GM19463 (cell line): ENCODE data around the gene CSMD2.

Source experiments
- ATAC-seq: cut with Tn5 transposase; IDR thresholded peaks from one replicate; pipeline ENCODE4 v1.9.1; 2021; ENCODE audit warnings: mild to moderate bottlenecking, moderate library complexity; ENCODE audit not compliant: unreplicated experiment

Gene CSMD2

DNA sequence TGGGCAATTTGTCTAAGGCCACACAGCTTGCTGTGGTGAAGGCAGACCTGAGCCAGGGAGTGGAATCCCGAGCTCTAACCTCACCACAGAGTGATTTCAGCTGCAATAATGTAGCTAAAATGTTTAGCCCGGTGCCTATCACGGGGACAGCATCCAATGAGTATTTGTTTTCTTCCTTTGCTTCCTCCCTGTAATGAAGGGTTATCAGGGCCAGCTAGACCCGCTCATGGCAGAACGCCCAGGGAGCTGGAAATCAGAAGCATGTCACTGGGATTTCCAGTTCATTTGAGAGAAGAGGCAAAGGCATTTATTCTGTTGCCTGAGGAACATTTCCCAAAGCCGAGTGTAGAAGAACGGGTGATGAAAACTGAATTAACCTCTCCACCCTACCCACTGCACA lies 509.5 kb downstream of the CSMD2 start:
- no peak for ATAC-seq

DNA sequence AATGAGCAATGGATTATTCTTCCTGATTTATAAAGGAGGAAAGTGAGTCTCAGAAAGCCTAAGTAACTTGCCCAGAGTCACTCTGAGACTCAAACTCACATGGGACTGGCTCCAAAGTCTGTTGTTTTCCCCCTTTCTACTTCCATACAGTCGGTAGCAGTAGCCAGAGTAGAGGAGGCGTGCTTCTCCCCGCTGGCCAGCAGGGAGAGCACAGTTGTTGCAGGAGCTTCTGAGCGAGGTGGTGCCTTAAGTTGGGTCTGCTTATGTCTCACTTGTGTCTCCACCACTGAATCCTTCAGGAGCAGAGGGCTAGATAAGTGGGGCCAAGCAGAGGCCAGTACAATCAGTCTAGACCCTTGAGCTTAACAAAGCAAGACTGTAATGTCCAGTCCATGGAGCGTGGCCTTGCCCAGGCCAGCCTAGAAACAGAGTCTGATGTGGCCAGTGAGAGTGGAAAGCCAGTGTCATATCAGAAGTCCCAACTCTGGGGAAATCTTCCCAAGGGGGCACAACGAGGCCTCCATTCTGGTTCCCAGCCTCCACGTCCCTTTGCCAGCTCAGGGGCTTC lies 510.7 kb downstream of the CSMD2 start:
- no peak for ATAC-seq

DNA sequence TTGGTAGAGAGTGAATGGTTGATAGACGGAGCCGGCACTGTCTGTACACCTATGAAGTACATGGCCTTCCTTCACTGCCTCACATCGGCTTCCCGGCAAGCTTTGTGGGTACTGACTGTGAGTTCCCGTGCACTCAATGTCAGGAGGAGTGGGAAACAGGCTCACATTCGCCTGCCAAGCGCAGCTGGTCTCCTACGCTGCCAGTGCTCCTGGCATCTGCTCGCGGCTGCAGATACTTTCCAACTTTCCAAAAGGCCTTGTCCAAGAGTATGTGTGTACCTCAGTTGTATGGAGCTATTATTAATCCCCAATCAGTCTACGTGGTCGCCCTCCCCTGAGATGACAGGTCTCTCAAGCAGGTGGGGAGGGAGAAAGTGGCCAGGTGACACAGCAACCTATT lies 511.8 kb downstream of the CSMD2 start:
- no peak for ATAC-seq

DNA sequence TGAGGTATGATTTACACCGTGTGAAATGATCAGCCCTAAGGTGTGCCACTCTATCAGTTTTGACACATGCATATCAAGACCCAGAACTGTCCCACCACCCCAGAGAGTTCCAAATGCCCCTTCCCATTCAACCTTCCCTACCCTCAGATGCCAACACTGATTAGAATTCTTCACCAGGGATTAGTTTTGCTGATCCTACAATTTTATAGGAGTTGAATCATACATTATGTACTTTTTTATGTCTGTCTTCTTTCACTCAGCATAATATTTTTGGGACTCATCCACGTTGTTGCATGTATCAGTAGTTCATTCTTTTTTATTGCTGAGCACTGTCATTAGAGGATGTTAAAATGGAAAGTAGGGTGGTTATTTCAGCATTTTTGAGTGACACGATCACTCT lies 514.3 kb downstream of the CSMD2 start:
- no peak for ATAC-seq

DNA sequence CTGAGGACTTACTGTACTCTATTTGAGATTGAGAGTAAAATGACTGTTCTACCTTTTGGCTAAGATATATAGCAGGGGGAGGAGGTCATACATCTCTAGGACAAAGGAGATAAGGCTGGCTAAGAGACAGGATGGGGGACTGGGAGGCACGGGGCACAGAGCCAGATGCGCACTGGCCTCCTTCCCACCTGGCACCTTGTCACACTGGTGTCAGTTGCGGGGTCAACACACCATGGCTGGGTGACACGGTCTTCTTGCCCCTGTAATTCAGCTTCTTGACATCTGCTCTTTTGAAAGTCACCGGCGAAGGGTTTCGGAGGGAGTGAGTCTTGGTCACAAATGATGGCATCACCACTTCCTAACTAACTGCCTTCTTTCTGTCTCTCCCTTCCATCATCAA lies 515.3 kb downstream of the CSMD2 start:
- ATAC-seq = no peak

DNA sequence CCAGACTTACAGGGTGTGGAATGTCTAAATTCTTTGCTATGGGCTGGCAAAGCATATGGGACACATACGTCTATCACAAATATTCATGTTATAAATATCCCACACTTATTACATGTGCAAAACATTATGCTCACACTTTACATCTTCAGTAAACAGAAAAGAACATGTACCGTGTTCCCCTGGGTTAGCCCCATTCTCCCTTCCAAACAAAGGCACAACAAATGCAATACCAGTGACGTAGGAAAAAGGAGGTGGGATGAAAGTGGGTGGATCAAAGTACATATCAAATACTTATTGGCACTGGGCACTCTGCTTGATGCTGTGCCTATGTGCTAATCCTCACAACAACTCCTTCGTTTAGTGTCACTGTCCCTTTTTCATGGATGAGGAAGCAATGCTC lies 521.8 kb downstream of the CSMD2 start:
- no peak for ATAC-seq

DNA sequence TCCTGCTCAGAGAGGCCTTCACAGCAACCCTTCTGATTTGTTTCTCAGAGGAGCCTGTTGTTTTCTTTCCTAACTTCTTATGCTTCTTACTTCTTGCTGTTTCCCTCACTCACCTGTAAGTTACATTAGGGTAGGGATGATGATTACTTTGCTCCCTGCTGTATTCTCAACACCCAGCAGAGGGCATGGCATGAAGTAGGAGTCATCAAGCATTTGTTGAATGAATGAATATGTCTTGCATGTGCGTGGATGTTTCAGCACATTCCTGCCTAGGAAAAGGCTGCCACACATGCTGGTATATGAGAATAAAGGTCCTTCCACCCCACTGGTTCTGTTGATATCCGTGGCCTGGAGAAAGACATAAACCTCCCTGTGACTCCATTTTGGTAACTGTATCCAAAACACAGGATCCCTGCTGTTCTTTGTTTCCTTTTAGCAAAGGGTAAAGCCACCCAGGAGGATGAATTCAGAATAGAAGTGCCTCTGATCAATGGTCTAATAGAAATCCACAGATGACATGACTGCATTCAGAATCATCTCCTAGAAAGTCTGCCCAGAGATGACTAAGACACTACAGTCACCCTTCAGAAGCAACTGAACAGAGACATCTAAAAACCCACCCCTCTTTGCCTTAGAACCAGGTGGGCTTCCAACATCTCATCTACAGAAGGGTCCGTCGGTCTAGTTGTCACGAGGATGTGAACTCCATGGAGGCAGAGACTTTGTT lies 523.8 kb downstream of the CSMD2 start:
- no peak for ATAC-seq

DNA sequence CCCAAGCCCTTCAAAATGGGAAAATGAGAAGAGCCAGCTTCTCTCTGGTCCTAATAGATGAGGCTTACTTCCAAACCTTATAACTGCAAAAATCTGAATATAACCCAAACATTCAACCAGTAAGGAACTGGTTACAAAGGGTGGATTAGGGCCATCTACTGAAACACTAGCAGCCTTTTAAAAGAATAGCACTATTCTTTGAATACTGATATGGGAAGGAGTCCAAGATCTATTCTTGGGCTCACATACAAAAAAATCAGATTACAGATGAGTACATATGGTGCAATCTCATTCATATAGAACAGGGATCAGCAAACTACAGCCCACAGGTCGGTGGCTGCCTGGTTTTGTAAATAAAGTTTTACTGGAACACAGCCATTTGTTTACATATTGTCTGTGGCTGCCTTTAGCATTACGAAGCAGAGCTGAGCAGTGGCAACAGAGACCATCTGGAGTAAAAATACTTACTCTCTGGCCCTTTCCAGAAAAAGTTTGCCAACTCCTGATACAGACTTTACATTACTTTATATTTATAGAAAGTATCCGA lies 524.8 kb downstream of the CSMD2 start:
- no peak for ATAC-seq

DNA sequence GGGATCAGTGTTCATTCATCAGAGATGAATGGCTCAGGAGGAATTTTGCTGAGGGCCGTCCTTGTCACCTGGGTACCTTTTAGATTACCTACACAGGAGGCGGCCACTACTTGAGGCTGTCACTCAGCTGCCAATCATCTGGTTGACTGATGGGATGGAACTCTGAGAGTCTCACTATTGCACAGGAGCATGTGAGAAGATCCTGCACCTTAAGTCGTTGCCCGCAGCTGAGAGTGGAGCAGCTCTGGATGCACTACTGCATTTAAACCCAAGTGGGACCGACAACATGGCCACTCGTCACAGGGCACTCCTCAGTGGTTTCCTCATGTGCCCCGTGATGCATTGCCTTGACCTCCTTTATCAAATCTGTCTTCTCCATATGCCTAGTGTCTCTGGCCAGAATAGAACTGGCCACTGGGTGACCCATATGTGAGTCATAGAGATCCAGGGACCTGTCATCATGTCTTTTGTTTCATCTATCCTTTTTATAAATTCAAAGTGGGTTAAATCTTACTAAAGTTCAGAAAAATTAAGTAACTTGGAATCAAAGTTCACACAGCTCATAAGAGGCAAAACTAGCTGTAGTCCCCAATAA lies 527.1 kb downstream of the CSMD2 start:
- ATAC-seq = no peak

DNA sequence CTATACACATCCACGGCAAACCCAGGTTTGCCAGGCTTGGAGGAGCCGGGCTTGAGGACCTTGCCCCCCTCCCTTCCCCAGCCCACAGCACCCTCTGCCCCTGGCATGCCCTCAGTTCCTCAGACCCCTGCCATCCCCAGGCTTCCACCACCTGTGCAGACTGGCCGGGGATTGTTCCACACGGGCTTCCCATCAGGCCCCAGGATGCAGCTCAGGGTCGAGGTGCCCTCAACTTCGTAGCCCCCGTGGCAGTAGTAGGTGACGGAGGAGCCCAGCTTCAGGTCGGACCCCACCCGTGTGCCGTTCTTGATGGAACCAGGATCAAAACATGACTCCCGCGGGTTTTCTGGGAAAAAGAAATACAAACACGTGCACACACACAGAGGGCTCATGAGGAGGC lies 528.8 kb downstream of the CSMD2 start:
- no peak for ATAC-seq

DNA sequence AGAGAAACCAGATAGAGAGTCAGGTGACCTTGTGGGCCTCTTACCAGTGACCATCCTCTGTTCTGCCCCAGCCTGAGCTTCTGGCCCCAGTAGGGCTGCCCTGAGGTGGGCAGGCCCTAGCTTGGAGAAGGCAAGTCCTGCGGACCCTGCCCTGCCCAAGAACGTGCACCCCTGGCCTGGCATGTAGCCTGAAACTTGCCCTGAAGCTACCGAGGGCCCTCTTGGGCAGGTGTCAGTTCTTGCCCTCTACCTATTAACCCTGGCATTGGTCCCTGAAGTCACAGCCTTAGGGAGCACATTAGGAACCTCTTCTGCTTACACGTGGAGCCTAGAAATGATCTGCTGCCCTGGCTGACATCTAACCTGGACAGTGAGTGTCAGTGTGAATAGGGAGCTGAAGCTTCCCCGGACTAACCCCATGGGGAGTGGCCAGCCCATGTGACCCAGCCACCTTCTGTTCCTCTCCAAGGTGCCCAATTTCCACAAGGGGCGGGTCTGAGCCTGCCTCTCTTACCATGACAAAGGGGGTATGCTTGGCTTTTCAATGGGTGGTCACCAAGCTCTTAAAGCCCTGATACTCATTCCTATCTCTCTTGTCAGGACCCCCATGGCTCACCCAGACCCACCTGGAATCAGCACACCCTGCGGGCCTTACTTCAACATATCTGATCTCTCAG lies 529.6 kb downstream of the CSMD2 start:
- ATAC-seq = no peak

DNA sequence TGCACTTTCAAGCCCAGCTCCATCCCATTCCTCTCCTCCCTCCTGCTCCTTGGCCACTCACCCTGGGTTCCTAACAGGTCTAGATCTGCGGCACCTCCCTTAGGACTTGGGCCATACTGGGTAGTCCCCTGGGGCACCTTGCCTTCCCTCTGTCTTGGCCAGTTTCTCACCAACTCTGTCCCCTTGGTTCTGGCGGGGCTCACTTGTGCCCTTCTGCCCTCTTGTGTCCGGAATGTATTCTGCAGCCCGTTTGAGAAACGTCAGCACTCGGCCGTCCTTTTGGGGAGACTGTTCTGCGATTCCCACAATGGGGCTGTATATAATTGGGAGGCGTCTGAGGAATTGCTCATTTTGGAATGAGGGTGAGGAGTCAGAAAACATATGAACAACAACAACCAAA lies 530.2 kb downstream of the CSMD2 start:
- no peak for ATAC-seq

DNA sequence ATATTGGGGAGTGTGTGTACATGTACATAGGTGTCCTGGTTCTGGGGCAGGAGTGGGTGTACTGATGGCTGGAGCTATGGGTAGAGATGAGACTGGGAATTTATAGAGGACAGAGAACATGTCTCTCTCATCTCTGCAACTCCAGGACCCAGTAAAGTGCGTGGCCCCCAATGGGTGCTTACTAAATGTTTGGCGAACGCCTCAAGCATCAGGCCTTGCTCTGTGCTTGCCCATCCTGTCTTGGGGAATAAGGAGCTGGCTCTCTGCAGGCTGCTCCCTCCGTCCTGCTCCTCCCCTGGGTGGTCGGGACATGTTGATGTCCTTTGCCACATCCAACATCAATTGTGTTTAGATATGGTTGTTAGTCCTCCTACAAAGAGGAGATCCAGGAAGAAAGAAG lies 530.9 kb downstream of the CSMD2 start:
- ATAC-seq = no peak

DNA sequence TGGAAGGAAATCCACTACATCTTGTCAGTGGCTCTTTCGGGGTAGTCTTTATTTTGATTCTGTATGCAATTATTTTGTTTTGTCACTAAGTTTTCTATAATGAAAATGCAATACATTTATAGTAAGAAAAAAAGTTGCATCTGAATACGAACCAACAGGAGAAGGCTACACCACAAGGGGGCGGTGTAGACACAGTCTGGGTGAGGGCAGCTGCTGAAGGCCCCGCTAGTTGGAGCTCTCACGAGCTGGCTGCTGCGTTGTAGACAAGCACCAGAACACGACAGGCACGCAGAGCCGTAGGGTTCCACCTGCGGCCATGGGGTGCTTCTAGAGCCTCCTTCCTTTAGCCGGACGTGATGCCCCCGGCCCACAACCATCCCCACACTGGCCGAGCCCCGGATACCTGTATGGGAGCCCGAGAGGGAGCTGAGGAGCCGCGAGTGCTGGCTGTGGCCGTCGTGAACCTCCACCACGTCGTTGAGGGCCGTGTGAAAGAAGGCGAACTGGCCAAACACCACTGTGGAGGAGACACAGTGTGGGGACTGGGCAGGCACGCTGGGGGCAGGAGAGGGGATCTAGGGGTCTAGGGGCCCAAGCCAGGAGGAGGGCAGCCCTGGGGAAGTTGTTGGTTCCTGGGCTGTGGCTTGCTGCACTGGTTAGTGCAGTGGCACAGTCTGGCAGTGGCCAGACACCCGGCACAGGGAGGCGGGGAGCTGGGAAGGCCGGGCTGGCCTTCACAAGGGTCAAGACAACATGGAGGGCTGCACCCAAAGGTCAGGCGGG lies 531.8 kb downstream of the CSMD2 start:
- no peak for ATAC-seq

DNA sequence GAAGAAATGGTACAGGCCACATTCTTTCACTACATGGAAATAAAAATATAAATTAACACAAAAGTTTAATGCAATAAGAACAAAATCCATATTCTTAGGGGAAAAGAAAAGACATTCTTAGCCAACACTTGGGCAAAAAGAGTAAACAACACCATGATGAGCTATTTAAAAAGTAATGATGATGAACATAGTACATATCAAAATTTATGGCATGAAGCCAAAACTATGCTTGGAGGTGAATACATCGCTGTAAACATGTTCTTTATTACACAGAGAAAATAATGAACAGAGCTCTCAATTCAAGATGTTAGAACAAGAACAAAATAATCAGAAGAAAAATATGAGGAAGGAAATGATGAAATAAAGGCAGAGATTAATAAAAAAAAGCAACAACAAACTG lies 534.3 kb downstream of the CSMD2 start:
- ATAC-seq = no peak

DNA sequence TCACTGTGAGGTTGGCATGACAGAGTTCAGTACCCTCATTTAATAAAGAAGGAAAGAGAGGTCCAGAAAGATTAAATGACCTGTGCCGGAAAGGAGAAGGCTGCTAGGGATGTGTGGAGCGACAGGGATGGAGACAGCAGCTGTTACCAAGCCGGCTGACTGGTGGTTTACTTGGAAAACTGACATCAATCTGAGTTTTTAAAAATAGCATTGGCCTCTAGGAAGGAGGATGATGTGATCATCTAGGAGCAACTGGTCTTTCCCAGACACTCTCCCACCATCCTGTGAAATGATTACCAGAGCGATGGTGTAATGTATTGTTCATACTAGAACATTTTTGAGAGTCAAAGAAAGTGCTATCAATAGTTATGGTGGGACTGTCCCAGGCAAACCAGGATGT lies 538.2 kb downstream of the CSMD2 start:
- no peak for ATAC-seq

DNA sequence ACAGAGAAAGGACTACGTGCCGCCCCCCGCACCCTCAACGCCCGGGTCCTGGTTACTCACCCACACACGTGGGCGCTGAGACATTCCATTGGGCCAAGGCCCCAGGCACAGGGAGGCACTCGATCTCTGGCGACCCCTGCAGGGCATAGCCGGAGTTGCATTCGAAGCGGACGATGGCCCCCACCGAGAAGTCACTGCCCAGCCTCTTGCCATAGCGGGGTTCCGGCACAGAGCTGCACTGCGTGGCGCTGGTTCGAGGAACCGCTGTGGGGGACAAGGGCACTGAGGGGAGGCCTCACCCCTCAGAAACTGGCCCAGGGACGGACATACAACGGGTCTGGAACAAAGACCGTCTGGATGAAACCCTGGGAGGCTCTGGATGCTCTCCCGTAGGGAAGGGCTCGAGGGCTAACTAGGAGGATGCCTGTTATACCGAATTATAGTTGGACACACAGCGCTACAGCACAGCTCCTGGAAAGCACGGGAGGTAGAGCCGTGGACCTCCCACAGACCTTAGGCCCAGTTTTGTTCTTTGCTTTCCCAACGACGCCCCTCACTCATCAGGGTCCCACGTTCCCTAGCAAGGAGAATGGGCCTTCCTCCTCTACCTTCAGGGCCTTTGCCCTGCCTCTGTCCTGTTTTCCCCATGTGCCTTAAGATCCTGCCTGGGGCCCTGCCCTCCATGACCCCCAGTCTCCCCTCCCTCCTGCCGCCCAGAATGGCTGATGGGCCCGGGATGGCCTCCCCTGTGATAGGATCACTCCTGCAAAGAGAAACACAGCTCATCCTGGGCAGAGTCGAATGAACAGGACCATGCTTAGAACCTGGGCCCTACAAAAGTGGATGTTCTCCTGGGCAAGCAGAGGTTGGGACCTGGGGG lies 539.8 kb downstream of the CSMD2 start:
- no peak for ATAC-seq

DNA sequence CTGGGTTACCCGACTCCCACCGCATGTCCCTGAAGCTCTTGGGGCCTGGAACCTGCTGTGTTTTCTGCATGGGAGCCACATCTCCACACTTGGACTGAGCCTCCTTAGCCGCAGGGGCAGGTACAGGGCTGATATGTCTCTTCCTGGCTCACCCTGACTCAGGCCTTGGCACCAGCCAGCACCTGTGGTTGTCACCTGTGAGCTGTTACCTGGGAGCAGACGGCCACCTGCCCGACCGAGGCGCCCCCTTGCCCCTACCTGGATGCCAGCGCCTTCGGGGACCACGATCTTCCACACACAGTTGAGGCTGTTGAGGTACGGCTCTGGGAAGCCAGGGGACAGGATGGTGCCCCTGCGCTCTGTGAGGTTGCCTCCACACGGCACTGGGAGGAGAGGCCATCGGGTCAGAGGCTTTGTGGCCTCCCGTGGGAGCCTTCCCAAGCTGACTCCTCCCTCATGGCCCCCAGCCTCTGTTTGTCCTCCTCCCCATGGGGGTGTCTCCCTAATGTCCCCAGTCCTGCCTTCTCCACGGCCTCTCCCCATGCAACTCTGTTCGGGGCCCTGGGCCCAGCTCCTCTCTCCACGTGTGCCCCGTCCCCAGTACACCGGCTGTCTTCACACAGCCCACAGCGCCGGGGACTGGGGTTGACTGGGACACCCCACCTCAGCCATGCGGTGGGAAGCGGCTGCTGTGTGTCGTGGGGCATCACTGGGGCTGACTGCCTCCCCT lies 540.6 kb downstream of the CSMD2 start:
- no peak for ATAC-seq

DNA sequence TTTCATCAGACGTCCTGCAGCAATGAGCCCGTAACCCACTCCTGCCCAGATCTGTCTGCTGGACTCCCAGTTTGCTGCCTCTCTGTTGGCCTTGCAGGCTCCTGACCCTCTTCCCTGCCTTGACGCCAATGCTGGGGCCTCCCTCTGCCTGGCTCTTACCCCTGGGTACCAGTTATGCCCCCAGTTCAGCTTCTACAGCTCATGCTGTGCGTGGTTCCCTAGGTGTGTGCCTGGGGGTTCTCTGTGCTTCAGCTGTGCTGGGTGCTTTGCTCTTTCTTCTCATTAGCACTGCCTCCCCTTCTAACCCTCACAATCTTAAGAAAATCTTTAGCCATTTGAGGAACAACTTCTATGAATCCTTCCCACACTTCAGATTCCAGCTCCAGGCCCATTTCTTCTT lies 541.2 kb downstream of the CSMD2 start:
- no peak for ATAC-seq
